HL-60/S4 treated with retinoic acid at 250 ng/mL for 4 days and 3 days (cell line): ENCODE data around the gene CALHM1.
"Not testable (repeated sequence)": the region's sequence is repeated elsewhere in the genome, so short reads cannot be mapped to it uniquely, and the experiment has no call there.

Source experiments
- in situ Hi-C: fragments of 300-500 bp; cut with MboI; formaldehyde crosslinking; loops from 2 replicates; pipeline ENCODE4 v1.7.0; 2022; ENCODE audit warnings: low sequenced_read_pairs

CALHM1 gene, protein sequence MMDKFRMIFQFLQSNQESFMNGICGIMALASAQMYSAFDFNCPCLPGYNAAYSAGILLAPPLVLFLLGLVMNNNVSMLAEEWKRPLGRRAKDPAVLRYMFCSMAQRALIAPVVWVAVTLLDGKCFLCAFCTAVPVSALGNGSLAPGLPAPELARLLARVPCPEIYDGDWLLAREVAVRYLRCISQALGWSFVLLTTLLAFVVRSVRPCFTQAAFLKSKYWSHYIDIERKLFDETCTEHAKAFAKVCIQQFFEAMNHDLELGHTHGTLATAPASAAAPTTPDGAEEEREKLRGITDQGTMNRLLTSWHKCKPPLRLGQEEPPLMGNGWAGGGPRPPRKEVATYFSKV

DNA sequence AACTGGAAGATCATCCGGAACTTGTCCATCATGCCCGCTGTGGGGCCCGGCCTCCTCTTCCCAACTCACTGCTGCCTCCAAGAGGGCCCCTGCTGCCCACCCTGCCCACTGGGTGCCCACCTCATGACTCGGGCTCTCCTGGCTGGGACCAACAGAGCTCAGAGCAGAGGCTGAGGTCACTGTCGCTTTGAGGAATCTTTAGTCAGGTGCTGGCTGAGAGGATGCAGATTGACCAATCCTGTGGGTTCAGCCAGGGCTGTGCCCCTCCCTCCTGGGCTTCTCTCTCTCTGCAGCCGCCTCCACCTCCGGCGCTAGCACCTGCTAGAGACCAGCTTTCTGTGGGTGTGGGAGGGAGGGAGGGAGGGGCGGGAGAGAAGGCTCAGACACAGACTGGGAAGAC lies at the start of gene CALHM1:
Gene CALHM1 (minus strand): TSS at position 181 of the 400 bp plus-strand sequence. CDS start 149 bp downstream, at position 32.
- in situ Hi-C loops = no loop called here

DNA sequence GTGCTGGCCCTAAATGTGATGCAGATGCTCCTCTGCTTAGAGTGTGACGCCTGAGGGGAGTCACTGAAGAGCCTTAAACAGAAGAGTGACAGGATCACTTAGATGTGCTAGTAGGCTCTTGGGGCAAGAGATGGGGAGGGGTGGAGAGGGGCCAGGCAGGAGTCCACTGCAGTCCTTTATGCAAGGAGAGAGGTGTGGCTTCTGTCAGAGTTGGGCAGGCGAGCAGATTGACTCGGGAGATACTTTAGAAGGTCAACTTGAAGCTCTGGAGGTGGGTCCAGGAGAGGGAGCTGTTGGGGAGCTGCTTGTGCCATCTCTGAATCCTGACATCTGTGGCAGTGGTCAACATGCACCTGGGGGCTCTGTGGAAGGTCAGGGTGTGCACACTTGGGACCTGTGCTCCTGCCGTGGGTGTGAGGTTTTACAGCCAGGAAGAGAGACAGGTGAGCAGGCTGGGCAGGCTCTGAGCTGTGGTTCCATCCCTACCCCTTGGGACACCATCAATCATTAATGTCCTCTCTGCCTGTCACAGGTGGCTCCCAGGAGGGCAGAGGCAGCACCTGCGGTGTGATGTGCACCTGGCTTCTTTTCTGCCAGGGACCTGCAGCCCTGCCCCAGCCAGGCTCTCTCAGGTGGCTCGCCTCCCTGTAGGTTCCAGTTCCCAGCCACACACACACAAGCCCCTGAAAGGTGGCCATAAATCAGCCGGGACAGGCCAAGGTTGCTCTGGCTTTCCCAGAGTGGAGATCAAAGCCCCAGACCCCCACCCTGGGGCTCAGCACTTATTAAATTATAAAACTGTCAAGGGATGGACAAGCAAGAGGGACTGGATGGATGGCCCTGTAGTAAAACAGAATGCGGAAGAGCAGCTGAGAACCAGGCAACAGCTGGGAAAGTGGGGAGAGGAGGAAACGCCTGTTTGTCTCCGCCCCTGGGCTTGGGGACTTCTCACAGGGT lies 48.8 kb upstream of the CALHM1 start:
- in situ Hi-C loops = no loop called here

DNA sequence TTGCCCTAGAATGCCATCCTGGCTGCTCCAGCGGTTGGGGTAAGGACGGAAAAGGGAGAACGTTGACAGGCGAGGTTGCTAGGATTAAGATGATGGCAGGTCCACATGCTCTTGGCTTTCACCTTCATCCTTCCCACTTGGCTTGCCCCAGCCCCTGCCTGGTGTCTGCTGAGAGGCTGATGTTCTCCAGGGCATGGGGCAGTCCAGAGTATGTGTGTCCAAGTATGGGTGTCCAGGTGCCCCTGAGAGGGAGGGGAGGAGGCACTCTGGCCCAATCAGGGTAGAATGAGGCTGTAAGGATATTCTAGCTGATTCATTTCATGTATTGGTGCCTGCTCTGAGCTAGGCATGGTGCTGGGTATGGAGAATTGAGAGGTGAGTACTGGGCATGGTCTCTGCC lies 47.4 kb upstream of the CALHM1 start:
- in situ Hi-C loops = no loop called here

DNA sequence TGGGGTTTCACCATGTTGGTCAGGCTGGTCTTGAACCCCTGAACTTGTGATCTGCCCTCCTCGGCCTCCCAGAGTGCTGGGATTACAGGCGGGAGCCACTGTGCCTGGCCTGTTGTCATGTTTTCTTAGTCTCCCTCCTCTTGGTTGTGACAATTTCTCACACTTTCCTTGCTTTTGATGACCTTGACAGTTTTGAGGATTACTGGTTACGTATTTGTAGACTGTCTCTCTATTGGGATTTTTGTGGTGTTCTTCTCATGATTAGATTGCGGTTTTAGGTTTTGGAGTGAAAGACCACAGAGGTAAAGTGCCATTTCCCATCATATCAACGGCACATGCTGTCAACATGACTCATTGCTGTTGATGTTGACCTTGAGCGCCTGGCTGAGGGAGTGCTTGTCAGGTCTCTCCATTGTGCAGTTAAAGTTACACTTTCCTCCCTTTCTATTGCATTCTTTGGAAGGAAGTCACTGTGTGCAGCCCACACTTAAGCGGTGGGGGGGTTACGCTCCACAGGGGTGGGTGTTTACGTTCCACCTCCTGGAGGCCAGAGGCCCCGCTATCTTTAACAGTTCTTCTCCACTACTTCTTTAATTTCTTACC lies 45.6 kb upstream of the CALHM1 start:
- in situ Hi-C loops = no loop called here

DNA sequence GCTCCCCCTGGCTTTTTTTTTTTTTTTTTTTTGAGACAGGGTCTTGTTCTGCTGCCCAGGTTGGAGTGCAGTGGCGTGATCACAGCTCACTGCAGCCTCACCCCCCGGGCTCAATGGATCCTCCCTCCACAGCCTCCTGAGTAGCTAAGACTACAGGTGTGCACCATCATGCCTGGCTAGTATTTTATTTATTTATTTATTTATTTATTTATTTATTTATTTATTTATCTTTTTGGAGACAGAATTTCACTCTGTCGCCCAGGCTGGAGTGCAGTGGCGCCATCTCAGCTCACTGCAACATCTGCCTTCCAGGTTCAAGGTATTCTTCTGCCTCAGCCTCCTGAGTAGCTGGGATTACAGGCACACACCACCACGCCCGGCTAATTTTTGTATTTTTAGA lies 45.1 kb upstream of the CALHM1 start:
- in situ Hi-C loops = not testable (repeated sequence)

DNA sequence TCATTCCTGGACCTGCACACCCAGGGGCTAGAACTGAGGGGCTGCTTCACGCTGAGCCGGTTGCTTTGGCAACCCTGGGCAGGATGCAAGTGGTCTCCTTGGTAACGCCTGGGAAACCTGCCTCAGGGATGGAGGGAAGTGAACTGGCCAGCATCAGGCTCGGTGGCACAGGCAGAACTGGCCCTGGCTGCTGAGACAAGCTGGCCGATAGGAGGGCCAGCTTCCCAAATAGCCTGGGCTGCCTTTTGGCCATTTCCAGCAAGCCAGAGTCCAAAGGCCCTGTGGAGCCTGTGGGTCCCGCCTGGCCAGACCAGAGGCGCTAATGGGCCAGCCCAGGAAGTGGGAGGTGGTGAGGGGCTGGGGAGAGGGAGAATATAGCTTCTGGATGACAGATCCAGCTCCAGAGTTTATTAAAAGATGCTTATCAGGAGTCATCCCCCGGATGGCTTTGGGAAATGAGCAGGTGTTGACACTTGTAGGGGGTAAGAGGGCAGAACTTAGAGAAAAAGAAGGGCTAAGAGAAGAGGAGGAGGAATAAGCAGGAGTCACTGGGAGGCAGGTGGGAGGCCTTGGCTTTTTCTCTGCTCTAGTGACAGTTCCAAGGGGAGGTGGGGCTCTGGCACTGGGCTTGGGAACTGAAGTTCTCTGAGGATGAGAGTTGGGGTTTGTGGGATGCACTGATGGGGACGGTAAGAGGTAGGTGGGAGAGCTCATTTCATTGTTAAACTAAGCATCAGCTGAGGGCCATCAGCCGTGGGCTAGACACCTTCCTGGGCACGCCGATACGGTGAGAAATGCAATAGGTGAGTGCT lies 44.4 kb upstream of the CALHM1 start:
- in situ Hi-C loops = no loop called here

DNA sequence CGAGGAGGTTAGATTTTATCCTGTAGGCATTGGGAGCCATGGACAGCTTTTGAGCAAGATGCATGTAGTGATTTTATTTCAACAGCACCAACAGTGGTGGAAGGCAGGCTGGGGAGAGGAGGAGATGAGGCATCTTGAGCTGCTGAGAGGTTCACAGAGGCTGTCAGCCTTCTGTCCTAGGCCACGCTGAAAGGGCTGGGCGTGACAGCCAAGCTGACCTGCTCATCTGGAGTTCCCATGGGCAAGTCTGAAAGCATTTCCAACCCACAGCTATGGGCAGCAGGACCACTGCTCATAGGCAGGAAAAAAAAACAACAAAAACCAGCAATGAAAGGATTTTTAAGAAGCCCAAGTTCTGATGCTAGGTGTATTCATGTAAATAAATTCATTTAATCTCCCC lies 42.5 kb upstream of the CALHM1 start:
- in situ Hi-C loops = no loop called here

DNA sequence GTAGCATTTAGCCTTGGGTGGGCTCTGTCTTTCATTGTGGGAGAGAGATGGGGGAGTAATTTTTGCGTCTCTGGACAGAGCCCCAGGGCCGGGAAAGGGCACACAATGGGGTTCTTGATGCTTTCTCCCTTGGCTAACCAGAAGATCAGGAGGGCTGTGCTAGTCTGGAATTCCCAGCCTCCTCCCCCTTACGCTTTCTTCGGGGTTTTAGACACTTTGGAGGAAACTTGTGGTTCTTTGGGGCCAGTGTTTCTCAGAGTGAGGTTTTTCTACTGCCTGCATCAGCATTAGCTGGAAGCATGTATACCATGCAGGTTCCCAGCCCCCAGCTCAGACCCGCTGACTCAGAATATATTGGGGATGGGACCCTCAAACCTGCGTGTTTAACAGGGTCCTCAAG lies 41.8 kb upstream of the CALHM1 start:
- in situ Hi-C loops = no loop called here

DNA sequence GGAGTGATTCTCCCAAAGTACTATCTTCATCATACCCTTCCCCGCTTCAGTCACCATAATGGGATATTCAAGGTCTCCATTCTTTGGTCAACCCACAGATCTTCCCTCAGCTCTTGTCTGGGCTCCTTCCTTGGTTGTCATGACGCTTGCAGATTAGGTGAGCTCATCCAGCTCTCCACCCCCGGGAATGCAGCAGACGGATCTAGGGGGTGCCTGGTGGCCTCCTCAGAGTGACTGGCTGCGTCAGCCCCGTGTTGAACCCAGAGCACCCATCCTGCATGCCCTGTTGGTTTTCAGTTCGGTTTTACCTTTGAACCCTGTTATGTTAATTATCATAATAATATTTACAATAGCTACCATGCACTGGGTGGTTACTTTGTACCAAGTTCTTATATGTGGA lies 41.2 kb upstream of the CALHM1 start:
- in situ Hi-C loops = loop anchor here (25.0 kb wide), 1 partner anchor 588 kb away; the partner anchor contains the start of gene CNNM2

DNA sequence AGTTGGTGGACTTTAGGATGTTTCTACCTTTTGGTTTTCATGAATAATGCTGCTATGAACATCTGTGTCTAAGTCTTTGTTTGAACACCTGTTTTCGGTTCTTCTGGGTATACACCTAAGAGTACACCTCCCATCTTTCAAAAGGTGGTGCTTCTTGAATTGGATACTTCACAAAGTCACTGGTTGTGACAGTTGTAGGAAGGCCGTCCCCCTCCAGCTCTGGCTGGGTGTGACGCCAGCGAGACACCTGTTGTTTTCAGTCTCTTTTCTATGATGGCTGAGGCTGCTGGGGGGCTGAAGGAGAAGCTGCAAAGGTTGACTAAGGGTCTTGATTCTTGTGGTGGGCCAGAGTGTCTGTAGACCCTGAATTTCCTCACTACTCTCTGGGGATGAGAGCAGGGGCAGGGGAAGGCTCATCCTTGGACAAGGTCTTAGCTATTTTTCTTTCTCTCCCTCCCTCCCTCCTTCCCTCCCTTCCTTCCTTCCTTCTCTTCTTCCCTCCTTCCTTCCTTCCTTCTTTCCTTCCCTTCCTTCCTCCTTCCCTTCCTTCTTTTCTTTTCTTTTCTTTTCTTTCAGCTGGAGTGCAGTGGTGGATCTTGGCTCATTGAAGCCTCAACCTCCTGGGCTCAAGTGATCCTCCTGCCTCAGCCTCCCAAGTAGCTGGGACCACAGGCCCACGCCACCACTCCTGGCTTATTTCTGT lies 40.4 kb upstream of the CALHM1 start:
- in situ Hi-C loops = loop anchor here (25.0 kb wide), 1 partner anchor 587 kb away; the partner anchor contains the start of gene CNNM2

DNA sequence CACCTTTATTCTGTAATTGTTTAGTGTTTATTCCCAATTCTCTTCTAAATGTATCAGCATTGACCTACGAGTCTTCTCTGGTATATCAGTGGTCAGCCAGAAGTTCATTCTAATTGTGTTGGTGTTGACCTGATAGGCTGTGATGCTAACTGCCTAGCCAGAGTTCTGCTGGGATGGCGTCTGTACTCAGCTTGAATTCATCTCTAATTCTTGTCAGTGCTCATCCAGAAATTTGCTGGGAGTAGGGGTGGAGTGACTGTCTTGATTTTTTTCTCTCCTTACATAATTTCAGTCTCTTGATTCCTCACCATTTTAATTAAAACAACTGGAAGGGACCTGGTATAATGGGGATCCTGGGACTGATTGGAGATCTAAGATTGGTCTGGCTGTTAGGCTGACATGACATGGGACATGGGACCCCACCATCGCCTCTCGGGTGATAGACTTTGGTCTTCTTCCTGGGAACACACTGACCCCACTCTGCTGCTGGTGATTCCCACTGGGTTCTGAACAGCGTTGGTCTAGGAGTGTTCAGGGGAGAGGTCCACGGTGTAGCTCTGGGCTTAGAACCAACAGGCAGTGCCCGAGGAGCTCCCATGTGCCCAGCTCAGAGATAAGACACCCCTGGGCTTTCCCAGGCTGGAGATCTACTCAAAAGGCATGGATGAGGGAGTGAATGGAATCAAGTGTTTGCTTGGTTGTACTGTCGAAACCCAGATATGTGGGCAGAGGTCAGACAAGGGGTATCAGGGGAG lies 38.6 kb upstream of the CALHM1 start:
- in situ Hi-C loops = loop anchor here (25.0 kb wide), 1 partner anchor 585 kb away; the partner anchor contains the start of gene CNNM2

DNA sequence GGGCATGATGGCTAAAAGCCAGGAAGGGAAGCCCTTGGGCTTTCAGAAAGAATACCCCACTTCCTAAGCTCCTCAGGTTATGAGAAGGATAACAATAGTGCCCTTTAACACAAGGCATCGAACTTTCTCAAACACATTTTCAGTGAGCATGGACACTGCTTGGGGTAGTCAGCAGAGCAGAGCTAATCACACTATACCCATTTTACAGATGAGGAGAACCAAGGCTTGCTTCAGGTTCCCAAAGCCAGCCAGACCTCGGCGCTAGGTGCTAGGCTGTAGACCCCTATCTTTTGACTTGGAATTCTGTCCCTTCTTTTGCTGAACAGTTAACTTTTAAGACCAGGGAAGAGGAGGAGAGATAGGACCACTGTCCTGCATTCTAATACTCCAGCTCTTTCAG lies 36.6 kb upstream of the CALHM1 start:
- in situ Hi-C loops = loop anchor here (25.0 kb wide), 1 partner anchor 583 kb away; the partner anchor contains the start of gene CNNM2

DNA sequence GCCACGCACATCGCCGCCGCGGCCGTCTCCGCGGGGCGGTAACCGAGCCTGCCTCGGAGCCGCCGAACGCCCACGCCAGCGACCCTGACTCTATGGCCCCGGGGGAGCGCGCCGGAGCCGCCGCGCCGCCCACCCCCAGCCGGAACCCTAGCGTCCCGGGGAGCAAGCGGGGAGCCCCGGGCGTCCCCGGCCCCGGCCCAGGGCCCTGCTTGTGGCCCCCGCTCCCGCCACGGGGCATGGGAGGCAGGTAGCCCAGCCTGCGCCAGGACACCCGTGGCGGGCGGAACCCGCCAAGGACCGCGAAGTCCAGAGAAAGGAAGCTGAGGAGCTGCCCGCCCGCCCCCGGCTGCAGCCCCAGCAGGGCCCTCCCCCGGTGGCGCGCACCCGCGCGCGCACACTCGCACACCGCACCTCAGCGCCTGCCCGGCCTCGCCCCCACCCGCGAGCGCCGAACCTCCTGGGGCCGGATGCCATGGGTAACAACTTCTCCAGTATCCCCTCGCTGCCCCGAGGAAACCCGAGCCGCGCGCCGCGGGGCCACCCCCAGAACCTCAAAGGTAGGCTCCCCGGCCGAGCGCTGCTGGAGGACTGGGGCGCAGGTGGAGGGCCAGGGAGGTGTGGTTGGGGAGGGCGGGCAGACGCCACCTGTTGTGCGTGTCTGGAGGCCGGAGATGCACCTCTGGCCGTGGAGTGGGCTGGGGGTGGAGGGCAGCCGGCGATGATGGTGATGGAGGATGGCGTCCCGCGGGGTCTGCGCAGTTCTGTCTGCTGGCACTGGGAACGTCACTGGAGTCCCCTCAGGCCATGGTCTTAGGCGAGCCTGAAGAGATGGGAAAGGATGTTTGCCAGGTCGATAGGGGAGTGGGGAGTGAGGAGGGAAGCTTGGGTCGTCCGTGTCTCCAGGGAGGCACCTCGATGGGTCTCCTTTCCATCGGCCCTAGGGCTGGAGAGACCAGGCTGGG lies 35.5 kb upstream of the CALHM1 start:
- in situ Hi-C loops = loop anchor here (25.0 kb wide), 1 partner anchor 582 kb away; the partner anchor contains the start of gene CNNM2

DNA sequence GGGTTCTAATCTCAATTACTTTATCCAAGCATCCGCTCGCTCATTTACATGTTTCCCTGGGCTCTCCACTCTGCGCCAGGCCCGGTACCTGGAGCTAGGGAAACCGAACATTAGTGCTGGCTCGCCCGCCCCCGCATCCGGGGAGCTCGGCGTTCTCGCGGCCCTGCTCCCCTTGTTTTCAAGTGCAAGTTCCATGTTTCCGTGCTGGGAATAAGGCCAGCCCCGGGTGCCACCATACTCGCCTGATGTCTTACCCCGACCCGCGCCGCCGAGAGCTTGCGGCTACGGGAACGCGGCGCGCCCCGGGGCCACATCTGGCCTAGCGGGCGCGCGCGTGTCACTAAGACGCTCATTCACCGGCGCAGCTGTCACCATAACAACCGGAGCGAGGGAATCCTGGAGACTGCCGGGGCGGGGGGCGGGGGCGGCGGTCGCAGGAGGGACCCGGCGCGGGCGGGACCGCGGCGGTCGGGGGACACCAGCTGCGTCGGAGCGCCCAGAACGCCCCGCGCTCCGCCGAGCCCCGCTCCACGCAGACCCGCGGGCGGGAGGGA lies 34.7 kb upstream of the CALHM1 start, which contains the start of gene NEURL1:
Gene NEURL1 (plus strand): TSS at position 344 of the 554 bp plus-strand sequence. CDS start 683 bp downstream, outside the sequence.
- in situ Hi-C loops = loop anchor here (25.0 kb wide), 1 partner anchor 581 kb away; the partner anchor contains the start of gene CNNM2

DNA sequence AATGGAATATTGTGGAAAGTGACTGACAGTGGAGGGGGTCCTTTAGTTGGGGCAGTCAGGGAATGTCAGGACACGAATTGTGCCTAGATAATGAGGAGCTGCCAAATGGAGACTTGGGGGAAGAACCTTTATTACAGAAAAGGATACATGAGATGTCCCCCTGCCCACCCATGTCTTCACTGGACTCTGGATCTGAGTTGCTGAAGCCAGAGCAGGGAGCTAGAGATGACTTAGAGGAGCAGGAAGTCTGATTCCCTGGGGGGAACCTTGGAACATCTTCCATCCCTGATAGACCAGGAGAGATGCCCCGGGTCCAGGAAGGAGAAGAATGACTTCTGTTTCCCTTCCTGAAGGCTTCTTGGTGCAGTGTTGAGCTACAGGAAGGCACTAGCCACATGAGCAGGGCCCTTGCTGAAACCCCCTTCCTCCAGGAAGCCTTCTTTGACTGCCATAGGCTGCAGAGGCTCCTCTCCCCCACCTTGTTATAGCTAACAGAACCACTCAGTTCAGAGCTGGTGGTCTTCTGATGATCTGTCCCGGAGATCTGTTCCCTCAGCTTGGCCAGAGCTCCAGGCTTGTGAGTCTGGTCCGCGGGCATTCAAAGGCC lies 34.1 kb upstream of the CALHM1 start:
- in situ Hi-C loops = loop anchor here (25.0 kb wide), 1 partner anchor 580 kb away; the partner anchor contains the start of gene CNNM2

DNA sequence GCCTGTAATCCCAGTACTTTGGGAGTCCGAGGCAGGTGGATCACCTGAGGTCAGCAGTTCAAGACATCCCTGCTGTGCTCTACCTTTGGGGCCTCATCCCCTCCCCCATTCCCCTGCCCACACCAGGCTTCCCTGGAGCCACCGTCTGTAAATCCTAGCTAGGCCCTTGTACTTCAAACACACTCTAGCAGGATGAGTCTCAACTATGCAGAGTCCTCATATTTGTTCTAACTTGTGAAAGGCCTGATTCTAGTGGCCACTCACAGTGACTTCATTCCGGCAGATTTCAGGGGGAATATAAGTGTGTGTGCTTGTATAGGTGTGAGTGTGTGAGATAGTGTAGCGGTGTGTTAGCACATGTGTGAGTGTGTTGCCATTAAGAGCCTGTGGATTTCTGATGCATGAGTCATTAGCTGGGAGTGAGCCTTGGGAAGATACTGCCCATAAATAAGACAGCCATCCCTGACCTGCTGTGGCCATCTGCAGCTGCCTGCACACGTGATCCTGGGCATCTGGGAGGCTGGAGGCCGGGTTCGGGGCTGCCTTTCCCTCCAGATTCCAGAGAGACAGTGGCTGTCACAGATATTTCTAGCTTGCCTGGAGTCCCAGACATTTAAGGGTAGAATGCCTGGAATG lies 33.1 kb upstream of the CALHM1 start:
- in situ Hi-C loops = loop anchor here (25.0 kb wide), 1 partner anchor 580 kb away; the partner anchor contains the start of gene CNNM2
